Measurements from ENCODE around the gene ARPC1A. TPM values are rescaled to one million over a fixed set of nuclear protein-coding genes. Genes with fewer than 3 reads are reported as not detected.

ARPC1A gene
- total and polyA plus RNA-seq, 10 donors = 64.5 to 124 (median 89.3) TPM

Other genes with a start within 250 kb of the ARPC1A start
- gene SMURF1, start 181.8 kb upstream of the ARPC1A start, total RNA-seq = 10 to 100 TPM; 19.1 to 29.0 (median 25.3) TPM
- gene SMURF1, start 181.8 kb upstream of the ARPC1A start, polyA plus RNA-seq = 1 to 10 TPM; 2.5 to 4.9 (median 4.2) TPM
- gene KPNA7, start 117.8 kb upstream of the ARPC1A start, total RNA-seq = not detected
- not detected for gene KPNA7, start 117.8 kb upstream of the ARPC1A start, polyA plus RNA-seq
- not detected for gene MYH16, start 53.1 kb upstream of the ARPC1A start, total RNA-seq
- gene MYH16, start 53.1 kb upstream of the ARPC1A start, polyA plus RNA-seq = not detected
- 100 to 1,000 TPM; 302 to 758 (median 363) TPM for gene ARPC1B, start 48.8 kb downstream of the ARPC1A start, total RNA-seq
- 100 to 1,000 TPM; 348 to 537 (median 472) TPM for gene ARPC1B, start 48.8 kb downstream of the ARPC1A start, polyA plus RNA-seq
- gene PDAP1, start 82.7 kb downstream of the ARPC1A start, total RNA-seq = 10 to 100 TPM; 28.1 to 57.2 (median 52.8) TPM
- gene PDAP1, start 82.7 kb downstream of the ARPC1A start, polyA plus RNA-seq = 100 to 1,000 TPM in 2 of 3 donors, 10 to 100 TPM in 1; 83.4 to 117 (median 108) TPM
- gene BUD31, start 83.1 kb downstream of the ARPC1A start, total RNA-seq = 10 to 100 TPM; 48.4 to 72.7 (median 65.7) TPM
- 100 to 1,000 TPM in 2 of 3 donors, 10 to 100 TPM in 1; 98.7 to 124 (median 112) TPM for gene BUD31, start 83.1 kb downstream of the ARPC1A start, polyA plus RNA-seq
- gene PTCD1, start 112.9 kb downstream of the ARPC1A start, total RNA-seq = 10 to 100 TPM in 1 of 7 donors, 1 to 10 TPM in 6; 4.0 to 17.5 (median 7.5) TPM
- gene PTCD1, start 112.9 kb downstream of the ARPC1A start, polyA plus RNA-seq = 1 to 10 TPM; 2.1 to 4.4 (median 3.2) TPM
- gene CPSF4, start 113.0 kb downstream of the ARPC1A start, total RNA-seq = 10 to 100 TPM; 29.9 to 40.3 (median 35.1) TPM
- gene CPSF4, start 113.0 kb downstream of the ARPC1A start, polyA plus RNA-seq = 10 to 100 TPM; 28.7 to 49.6 (median 46.7) TPM
- 100 to 1,000 TPM; 129 to 348 (median 166) TPM for gene ATP5MF, start 140.3 kb downstream of the ARPC1A start, total RNA-seq
- 100 to 1,000 TPM; 689 to 920 (median 827) TPM for gene ATP5MF, start 140.3 kb downstream of the ARPC1A start, polyA plus RNA-seq
- gene ZNF789, start 147.0 kb downstream of the ARPC1A start, total RNA-seq = 10 to 100 TPM in 6 of 7 donors, 1 to 10 TPM in 1; 8.9 to 21.1 (median 13.6) TPM
- 10 to 100 TPM; 10.7 to 22.5 (median 13.6) TPM for gene ZNF789, start 147.0 kb downstream of the ARPC1A start, polyA plus RNA-seq
- gene ZNF394, start 174.4 kb downstream of the ARPC1A start, total RNA-seq = 10 to 100 TPM; 46.3 to 96.2 (median 52.0) TPM
- gene ZNF394, start 174.4 kb downstream of the ARPC1A start, polyA plus RNA-seq = 10 to 100 TPM; 25.8 to 37.5 (median 32.3) TPM
- 10 to 100 TPM in 3 of 7 donors, 1 to 10 TPM in 4; 7.5 to 12.2 (median 9.2) TPM for gene ZKSCAN5, start 178.8 kb downstream of the ARPC1A start, total RNA-seq
- 1 to 10 TPM; 2.9 to 3.6 (median 3.0) TPM for gene ZKSCAN5, start 178.8 kb downstream of the ARPC1A start, polyA plus RNA-seq
- gene FAM200A, start 226.2 kb downstream of the ARPC1A start, total RNA-seq = 1 to 10 TPM; 5.3 to 9.2 (median 6.1) TPM
- gene FAM200A, start 226.2 kb downstream of the ARPC1A start, polyA plus RNA-seq = 1 to 10 TPM; 4.9 to 5.5 (median 5.0) TPM
- 100 to 1,000 TPM in 3 of 7 donors, 10 to 100 TPM in 4; 70.9 to 176 (median 98.2) TPM for gene ZNF655, start 232.7 kb downstream of the ARPC1A start, total RNA-seq
- gene ZNF655, start 232.7 kb downstream of the ARPC1A start, polyA plus RNA-seq = 10 to 100 TPM; 34.5 to 56.1 (median 49.8) TPM

Measured in spleen (tissue), 10 donors.